Stimulated activated effector memory CD8-positive, alpha-beta T cell treated with anti-CD3 and anti-CD28 coated beads, Interleukin-12 subunit alpha, Interleukin-12 subunit beta, amount 100 ng/mL, for 72 hours (primary cell): ENCODE results near the gene ADORA2A.

ENCODE experiments used
- ATAC-seq: fragments of 150-1000 bp; cut with Tn5 transposase; 2 replicates; pipeline ENCODE4 v1.10.0; 2021
- DNase-seq, 2 donors: peaks; one replicate each; pipeline ENCODE4 v3.0.0; 2021 to 2022; ENCODE audit warnings: low spot score in 2 of 2
- H3K27ac Mint-ChIP-seq: one replicate; pipeline ENCODE4 v1.8.0; 2022; ENCODE audit warnings: mild to moderate bottlenecking, mixed read lengths
- H3K36me3 Mint-ChIP-seq: one replicate; pipeline ENCODE4 v1.8.0; 2022; ENCODE audit warnings: mild to moderate bottlenecking, mixed read lengths
- H3K4me1 Mint-ChIP-seq: one replicate; pipeline ENCODE4 v1.8.0; 2022; ENCODE audit warnings: mixed read lengths
- H3K4me3 Mint-ChIP-seq: one replicate; pipeline ENCODE4 v1.8.0; 2022; ENCODE audit warnings: mild to moderate bottlenecking, mixed read lengths
- H3K9me3 Mint-ChIP-seq: one replicate; pipeline ENCODE4 v1.8.0; 2022; ENCODE audit warnings: mixed read lengths

ADORA2A gene

DNA sequence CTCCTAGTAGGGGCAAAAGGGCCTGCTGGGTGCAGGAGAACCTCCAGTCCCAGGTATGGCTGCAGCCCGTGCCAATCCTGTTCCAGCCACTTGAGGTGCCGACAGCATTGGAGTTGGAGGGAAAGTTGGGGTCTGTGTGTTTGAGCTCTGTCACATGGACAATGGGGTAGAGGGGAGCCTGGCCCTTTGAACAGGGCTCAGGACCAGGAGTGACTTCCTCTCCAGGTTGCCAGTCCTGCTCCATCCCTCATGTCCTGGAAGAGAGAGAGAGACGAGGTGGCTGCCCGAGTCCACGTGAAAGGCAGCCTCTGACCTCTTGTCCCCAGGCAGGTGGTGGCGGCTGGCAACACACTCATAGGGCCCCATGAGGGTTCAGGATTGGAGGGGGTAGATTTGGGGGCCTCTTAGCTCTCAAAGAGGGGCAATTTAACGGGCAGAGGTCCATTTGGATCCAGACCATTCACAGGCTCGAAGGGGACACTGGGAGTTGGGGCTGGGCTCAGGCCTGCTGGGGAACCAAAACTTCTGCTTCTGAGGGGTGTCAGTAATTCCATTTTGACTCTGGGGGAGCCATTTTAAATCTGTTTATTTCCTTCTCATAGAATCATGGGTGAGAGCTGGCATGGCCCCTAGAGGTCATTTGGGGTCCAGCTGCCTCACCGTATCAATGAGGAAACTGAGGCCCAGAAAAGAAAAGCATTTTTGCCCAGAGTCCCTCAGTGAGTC, 4.1 kb downstream of the ADORA2A start:
- Mint-ChIP-seq H3K4me3 (peak overlapping the region; percentile 33), H3K36me3 (peaks cover 58% of the 10 kb centered on the region), H3K4me1 (peaks cover 94% of the 10 kb centered on the region), H3K27ac (peak overlapping the region; percentile 98), H3K9me3 (no peaks in the 10 kb centered on the region)
- no peak for DNase-seq
- ATAC-seq: no peak

DNA sequence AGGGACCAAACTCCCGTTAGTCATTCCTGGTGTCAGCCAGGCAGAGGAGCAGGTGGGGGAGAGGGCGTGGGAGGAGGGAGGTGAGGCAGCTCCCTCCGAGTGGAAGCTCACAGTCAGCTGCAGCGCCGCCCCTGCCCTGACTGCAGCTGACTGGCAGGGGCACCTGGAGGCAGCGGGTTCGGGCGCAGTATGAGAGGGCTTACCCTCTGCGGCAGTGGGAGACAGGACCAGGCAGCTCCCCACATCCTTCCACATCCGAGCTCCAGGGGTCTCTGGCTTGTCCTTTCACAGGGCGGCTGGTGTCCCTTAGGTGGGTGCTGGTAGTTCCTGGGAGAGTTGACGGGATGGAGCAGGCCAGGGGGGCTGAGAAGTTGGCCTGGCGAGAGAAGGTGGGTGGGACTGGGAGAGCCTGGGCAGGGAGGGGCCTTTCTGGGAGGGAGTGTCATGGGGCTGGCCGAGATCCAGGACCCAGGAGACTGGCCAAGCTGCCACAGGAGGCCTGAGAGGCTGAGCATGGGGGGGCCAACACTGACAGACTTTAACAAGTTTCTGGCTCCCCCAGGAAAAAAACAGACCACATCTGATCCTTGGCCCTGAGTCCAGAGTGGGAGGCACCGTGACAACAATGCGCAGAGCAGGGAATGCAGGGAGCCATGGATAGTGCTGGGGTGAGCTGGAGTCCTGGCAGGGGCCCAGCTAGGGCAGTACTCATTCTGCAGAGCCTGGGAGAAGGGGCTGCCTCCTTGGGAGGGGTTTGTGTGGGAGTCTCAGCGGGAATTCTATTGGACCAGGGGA, 4.9 kb downstream of the ADORA2A start:
- Mint-ChIP-seq H3K36me3 (peaks cover 60% of the 10 kb centered on the region), H3K27ac (peak overlapping the region; percentile 98), H3K4me1 (peaks cover 94% of the 10 kb centered on the region), H3K4me3 (peak overlapping the region; percentile 33), H3K9me3 (no peaks in the 10 kb centered on the region)
- no peak for ATAC-seq
- no peak for DNase-seq

- Mint-ChIP-seq H3K4me1 (peaks cover 95% of the 10 kb centered on the region), H3K36me3 (peaks cover 59% of the 10 kb centered on the region), H3K4me3 (peak overlapping the region; percentile 71), H3K27ac (peak overlapping the region; percentile 98), H3K9me3 (no peaks in the 10 kb centered on the region)
- ATAC-seq (no peak), DNase-seq (no peak)
Measured at GRCh38 chr22:24433001-24433827, 5.8 kb downstream of the ADORA2A start.

- peak overlapping the region; percentile 71 for H3K4me3 Mint-ChIP-seq
- peaks cover 60% of the 10 kb centered on the region for H3K36me3 Mint-ChIP-seq
- DNase-seq (no peak), ATAC-seq (peak; percentile 88)
- H3K27ac Mint-ChIP-seq: peak overlapping the region; percentile 98
- H3K9me3 Mint-ChIP-seq: no peaks in the 10 kb centered on the region
- peaks cover 91% of the 10 kb centered on the region for H3K4me1 Mint-ChIP-seq
Measured at GRCh38 chr22:24433828-24434470, 6.5 kb downstream of the ADORA2A start.

- peak overlapping the region; percentile 98 for H3K27ac Mint-ChIP-seq
- H3K4me3 Mint-ChIP-seq: peak overlapping the region; percentile 71
- ATAC-seq (peak; percentile 84), DNase-seq (peak; percentile 65 to 86)
- H3K36me3 Mint-ChIP-seq: peaks cover 67% of the 10 kb centered on the region
- H3K4me1 Mint-ChIP-seq: peaks cover 84% of the 10 kb centered on the region
- no peaks in the 10 kb centered on the region for H3K9me3 Mint-ChIP-seq
Measured at GRCh38 chr22:24434471-24435322, 7.3 kb downstream of the ADORA2A start.

DNA sequence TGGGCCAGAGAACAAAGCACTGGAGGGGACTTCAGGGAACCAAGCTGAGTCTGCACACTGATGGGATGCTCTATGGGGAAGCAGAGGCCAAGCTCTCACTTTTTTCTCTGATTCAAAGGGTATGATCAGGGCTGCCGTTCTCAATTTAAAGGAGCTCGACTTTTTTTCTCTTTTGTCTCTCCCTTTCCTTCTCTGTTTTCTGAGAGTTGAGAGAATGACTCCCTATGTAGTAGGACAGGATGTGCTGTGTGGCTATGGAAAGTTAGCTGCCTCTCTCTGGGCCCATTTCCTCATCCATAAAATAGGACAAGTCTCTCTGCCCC, 7.9 kb downstream of the ADORA2A start:
- ATAC-seq: no peak
- Mint-ChIP-seq H3K4me3 (peak overlapping the region; percentile 71), H3K27ac (peak overlapping the region; percentile 98), H3K36me3 (peaks cover 70% of the 10 kb centered on the region), H3K4me1 (peaks cover 80% of the 10 kb centered on the region), H3K9me3 (no peaks in the 10 kb centered on the region)
- no peak for DNase-seq

DNA sequence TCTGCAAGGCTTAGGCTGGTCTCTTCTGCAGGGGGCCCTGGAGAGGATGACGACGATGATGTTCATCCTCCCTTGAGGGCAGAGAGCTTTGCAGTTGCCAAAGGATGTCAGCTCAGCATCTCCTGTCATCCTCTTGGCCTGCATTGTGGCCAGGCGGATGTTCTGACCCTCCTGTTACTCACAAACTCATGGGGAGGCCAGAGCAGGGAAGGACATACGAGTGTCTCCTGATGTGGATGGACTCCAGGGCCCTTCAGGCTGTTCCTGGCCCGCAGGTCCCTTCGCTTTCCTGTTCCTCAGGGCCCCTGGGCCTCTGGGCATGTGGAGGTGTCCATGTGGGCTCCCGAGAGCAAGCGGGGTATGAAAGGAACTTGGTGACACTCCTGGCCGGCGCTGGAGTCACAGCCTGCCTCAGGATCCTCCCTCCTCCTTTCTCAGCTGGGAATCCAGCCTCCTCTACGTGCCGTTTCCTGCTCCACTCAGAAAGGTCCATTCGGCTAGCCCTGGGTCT, 8.5 kb downstream of the ADORA2A start:
- peak overlapping the region; percentile 71 for H3K4me3 Mint-ChIP-seq
- peak overlapping the region; percentile 98 for H3K27ac Mint-ChIP-seq
- H3K4me1 Mint-ChIP-seq: peaks cover 80% of the 10 kb centered on the region
- H3K36me3 Mint-ChIP-seq: peaks cover 77% of the 10 kb centered on the region
- no peaks in the 10 kb centered on the region for H3K9me3 Mint-ChIP-seq
- ATAC-seq (no peak), DNase-seq (no peak)

GRCh38 chr22:24436553-24436952, 9.2 kb downstream of the ADORA2A start:
- H3K36me3 Mint-ChIP-seq: peaks cover 83% of the 10 kb centered on the region
- H3K9me3 Mint-ChIP-seq: no peaks in the 10 kb centered on the region
- H3K4me3 Mint-ChIP-seq: peak overlapping the region; percentile 71

DNA sequence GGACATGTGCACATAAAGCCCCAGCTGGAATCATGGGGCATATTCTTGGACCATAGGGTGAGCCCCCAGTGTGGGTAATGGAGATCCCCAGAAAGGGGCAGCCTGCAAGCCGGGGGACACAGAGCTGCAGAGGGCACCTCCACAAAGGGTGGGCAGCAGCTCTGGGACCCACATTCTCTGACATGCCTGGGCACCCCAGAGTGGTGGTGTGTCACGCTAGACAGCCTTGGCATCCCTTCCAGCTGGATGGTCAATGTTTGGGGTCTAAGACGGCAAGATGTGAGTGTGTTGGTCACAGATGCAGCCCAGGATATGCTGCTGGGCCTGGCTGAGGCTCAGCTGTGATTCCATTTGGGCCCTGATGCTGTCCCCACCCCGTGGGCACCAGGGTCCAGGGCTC, 9.7 kb downstream of the ADORA2A start:
- H3K4me1 Mint-ChIP-seq: peaks cover 71% of the 10 kb centered on the region
- H3K4me3 Mint-ChIP-seq: peak overlapping the region; percentile 71

More at GRCh38 chr22:24436553-24436952, 9.2 kb downstream of the ADORA2A start:
- DNase-seq (no peak), ATAC-seq (no peak)
- H3K27ac Mint-ChIP-seq: peak overlapping the region; percentile 98
- H3K4me1 Mint-ChIP-seq: peaks cover 77% of the 10 kb centered on the region

GRCh38 chr22:24437741-24438328, 10.4 kb downstream of the ADORA2A start:
- DNase-seq (no peak), ATAC-seq (no peak)
- peaks cover 70% of the 10 kb centered on the region for H3K4me1 Mint-ChIP-seq
- H3K36me3 Mint-ChIP-seq: peaks cover 90% of the 10 kb centered on the region
- H3K9me3 Mint-ChIP-seq: no peaks in the 10 kb centered on the region
- peak overlapping the region; percentile 13 for H3K4me3 Mint-ChIP-seq
- H3K27ac Mint-ChIP-seq: peak overlapping the region; percentile 98

More for the DNA sequence above, 9.7 kb downstream of the ADORA2A start:
- Mint-ChIP-seq H3K36me3 (peaks cover 88% of the 10 kb centered on the region), H3K27ac (peak overlapping the region; percentile 98), H3K9me3 (no peaks in the 10 kb centered on the region)
- ATAC-seq (no peak), DNase-seq (no peak)

DNA sequence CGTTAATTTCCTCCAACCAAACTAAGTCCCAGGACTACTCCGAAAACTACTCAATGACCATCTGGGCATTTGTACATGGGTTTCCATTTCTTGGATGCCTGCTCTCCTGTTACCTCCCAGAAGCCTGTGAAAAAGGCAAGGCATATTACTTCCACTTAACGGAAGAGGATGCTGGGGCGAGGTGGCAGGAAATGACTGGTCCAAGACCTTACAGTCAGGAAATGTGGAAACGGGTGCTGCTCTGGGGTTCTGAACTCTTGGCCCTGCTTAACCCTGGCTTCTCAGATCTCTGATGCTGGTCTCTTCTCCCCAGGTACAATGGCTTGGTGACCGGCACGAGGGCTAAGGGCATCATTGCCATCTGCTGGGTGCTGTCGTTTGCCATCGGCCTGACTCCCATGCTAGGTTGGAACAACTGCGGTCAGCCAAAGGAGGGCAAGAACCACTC, 12.9 kb downstream of the ADORA2A start:
- H3K36me3 Mint-ChIP-seq: peaks cover 89% of the 10 kb centered on the region
- peak overlapping the region; percentile 85 for H3K27ac Mint-ChIP-seq

GRCh38 chr22:24440718-24441405, 13.5 kb downstream of the ADORA2A start:
- Mint-ChIP-seq H3K9me3 (no peaks in the 10 kb centered on the region), H3K27ac (peak overlapping the region; percentile 85), H3K4me1 (peaks cover 64% of the 10 kb centered on the region), H3K36me3 (peaks cover 83% of the 10 kb centered on the region), H3K4me3 (no peak overlapping the region)
- no peak for ATAC-seq
- no peak for DNase-seq

More for the DNA sequence above, 12.9 kb downstream of the ADORA2A start:
- ATAC-seq (no peak), DNase-seq (no peak)
- Mint-ChIP-seq H3K4me3 (no peak overlapping the region), H3K4me1 (peaks cover 64% of the 10 kb centered on the region), H3K9me3 (no peaks in the 10 kb centered on the region)
